Endothelial cell (in vitro differentiated cells): ENCODE data around the gene TENM4. TPM values are rescaled to one million over a fixed set of nuclear protein-coding genes. Genes with fewer than 3 reads are reported as not detected.

Experiments
- DNase-seq: peaks from one replicate; pipeline ENCODE4 v3.0.0; 2021; ENCODE audit warnings: low spot score
- H3K27ac Mint-ChIP-seq: one replicate; pipeline ENCODE4 v1.8.0; 2021; ENCODE audit warnings: mixed read lengths, inconsistent platforms; ENCODE audit not compliant: unreplicated experiment
- H3K27me3 Mint-ChIP-seq: one replicate; pipeline ENCODE4 v1.8.0; 2021; ENCODE audit warnings: mild to moderate bottlenecking, moderate library complexity, mixed read lengths, inconsistent platforms; ENCODE audit not compliant: unreplicated experiment
- H3K36me3 Mint-ChIP-seq: one replicate; pipeline ENCODE4 v1.8.0; 2021; ENCODE audit warnings: mild to moderate bottlenecking, low read depth, mixed read lengths, inconsistent platforms; ENCODE audit not compliant: unreplicated experiment
- H3K4me1 Mint-ChIP-seq: one replicate; pipeline ENCODE4 v1.8.0; 2021; ENCODE audit warnings: mild to moderate bottlenecking, mixed read lengths, inconsistent platforms; ENCODE audit not compliant: unreplicated experiment
- H3K4me3 Mint-ChIP-seq: one replicate; pipeline ENCODE4 v1.8.0; 2021; ENCODE audit warnings: mild to moderate bottlenecking, mixed read lengths, inconsistent platforms; ENCODE audit not compliant: unreplicated experiment
- H3K9me3 Mint-ChIP-seq: one replicate; pipeline ENCODE4 v1.8.0; 2021; ENCODE audit warnings: mixed read lengths, inconsistent platforms; ENCODE audit not compliant: unreplicated experiment
- microRNA-seq: library from miRNA; unstranded; fragments of <30 nt; microRNA quantifications from one replicate; pipeline ENCODE4, GENCODE V29; 2020; ENCODE audit not compliant: unreplicated experiment
- total RNA-seq: library from RNA; stranded (reverse); fragmentation: NEBNext Ultra II Directional; extraction: Animal tissue kit (Norgen Biotek cat#: 25700); gene quantifications from one replicate; pipeline ENCODE4 v1.2.1, GENCODE V29; 2021; ENCODE audit not compliant: unreplicated experiment
- TF ChIP-seq, protein P1 (sequence below): fragments of 200-600 bp; sonication (generic); IDR thresholded peaks from one replicate; pipeline ENCODE4 v1.5.0; 2021; ENCODE audit warnings: antibody characterized with exemption; ENCODE audit not compliant: unreplicated experiment

The TENM4 gene
- total RNA-seq, 1 donor from 2014 or later, result 1.8 TPM

DNA sequence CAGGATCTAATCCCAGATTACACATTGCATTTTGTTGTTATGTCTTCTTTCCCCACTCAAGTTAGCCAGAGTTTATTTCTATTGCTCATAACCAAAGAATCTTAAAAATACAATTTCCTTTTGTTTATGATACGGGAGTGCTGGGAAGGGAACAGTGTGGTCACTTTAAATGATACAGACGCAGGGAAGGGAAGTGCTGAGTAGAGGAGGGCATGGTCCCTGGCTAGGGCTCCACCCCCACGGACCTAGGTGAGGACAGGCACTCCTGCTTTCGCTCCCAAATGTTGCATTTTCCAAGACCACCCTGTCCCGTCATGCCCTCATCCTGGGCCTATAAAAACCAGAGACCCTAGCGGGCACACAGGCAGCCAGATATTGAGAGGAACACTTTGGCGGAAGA lies 835.5 kb downstream of the TENM4 start:
- H3K27me3 Mint-ChIP-seq, result peaks cover 1% of the 10 kb centered on the region
- no peaks in the 10 kb centered on the region for H3K36me3 Mint-ChIP-seq
- no peak overlapping the region for H3K27ac Mint-ChIP-seq

GRCh38 chr11:78603792-78604191 lies 837.0 kb downstream of the TENM4 start:
- Mint-ChIP-seq H3K9me3 (no peaks in the 10 kb centered on the region), H3K4me3 (no peak overlapping the region), H3K27me3 (no peaks in the 10 kb centered on the region), H3K4me1 (no peaks in the 10 kb centered on the region), H3K27ac (no peak overlapping the region), H3K36me3 (no peaks in the 10 kb centered on the region)
- DNase-seq, result no peak
- TF ChIP-seq, protein P1, sequence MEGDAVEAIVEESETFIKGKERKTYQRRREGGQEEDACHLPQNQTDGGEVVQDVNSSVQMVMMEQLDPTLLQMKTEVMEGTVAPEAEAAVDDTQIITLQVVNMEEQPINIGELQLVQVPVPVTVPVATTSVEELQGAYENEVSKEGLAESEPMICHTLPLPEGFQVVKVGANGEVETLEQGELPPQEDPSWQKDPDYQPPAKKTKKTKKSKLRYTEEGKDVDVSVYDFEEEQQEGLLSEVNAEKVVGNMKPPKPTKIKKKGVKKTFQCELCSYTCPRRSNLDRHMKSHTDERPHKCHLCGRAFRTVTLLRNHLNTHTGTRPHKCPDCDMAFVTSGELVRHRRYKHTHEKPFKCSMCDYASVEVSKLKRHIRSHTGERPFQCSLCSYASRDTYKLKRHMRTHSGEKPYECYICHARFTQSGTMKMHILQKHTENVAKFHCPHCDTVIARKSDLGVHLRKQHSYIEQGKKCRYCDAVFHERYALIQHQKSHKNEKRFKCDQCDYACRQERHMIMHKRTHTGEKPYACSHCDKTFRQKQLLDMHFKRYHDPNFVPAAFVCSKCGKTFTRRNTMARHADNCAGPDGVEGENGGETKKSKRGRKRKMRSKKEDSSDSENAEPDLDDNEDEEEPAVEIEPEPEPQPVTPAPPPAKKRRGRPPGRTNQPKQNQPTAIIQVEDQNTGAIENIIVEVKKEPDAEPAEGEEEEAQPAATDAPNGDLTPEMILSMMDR, result no peak

More for the DNA sequence above, 835.5 kb downstream of the TENM4 start:
- H3K9me3 Mint-ChIP-seq, result no peaks in the 10 kb centered on the region
- DNase-seq, result no peak
- H3K4me1 Mint-ChIP-seq, result no peaks in the 10 kb centered on the region
- no peak overlapping the region for H3K4me3 Mint-ChIP-seq
- TF ChIP-seq, protein P1, result no peak

Small RNA genes within 50 kb of the gene (microRNA-seq; reads per million reads assigned to microRNA genes)
- 0.35 reads per million for gene MIR5579
- 162 reads per million, percentile 84 among the genes with 10 or more reads in this experiment for gene MIR708
